Ovary (tissue), 3 donors: Measurements from ENCODE around the gene ELOVL2.

Source experiments
- EP300 ChIP-seq: sonication (generic); formaldehyde crosslinking; IDR thresholded peaks from one replicate; pipeline ENCODE4 v1.6.1; 2017; ENCODE audit warnings: antibody characterized with exemption
- POLR2A ChIP-seq: fragments of 450-650 bp; IDR thresholded peaks from one replicate; pipeline ENCODE4 v1.6.1; 2017; ENCODE audit warnings: antibody characterized with exemption, mild to moderate bottlenecking, moderate library complexity
- TF ChIP-seq, protein P1 (sequence below), 3 donors: fragments of 450-650 bp in 2 of 3; fragments of 200-600 bp in 1 of 3; IDR thresholded peaks; one replicate each; pipeline versions ENCODE4 v1.5.1 to v1.8.0; 2016 to 2022; ENCODE audit warnings: antibody characterized with exemption in 3 of 3, mild to moderate bottlenecking in 1 of 3
- donor health status: DM: no; HTN: no; CAD: no.

DNA sequence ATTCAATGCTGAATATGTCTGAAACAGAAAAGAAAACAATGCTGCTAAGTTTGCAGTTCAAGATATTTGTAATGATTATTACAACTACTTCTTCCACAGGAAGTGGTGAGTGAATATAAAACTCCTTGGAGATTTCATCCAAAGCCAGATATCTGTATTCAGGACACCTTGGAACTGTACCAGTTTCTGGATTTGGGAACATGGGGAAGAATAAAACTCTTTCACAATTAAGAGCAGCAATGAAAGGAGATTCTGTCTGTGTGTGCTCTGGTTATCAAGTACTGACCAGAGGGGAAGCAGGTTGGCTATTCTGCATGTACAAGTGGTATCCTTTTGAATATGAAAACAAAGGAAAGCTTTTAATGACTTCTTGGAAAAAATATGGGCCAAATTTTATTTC, 21.1 kb downstream of the ELOVL2 start:
- TF ChIP-seq, protein P1, sequence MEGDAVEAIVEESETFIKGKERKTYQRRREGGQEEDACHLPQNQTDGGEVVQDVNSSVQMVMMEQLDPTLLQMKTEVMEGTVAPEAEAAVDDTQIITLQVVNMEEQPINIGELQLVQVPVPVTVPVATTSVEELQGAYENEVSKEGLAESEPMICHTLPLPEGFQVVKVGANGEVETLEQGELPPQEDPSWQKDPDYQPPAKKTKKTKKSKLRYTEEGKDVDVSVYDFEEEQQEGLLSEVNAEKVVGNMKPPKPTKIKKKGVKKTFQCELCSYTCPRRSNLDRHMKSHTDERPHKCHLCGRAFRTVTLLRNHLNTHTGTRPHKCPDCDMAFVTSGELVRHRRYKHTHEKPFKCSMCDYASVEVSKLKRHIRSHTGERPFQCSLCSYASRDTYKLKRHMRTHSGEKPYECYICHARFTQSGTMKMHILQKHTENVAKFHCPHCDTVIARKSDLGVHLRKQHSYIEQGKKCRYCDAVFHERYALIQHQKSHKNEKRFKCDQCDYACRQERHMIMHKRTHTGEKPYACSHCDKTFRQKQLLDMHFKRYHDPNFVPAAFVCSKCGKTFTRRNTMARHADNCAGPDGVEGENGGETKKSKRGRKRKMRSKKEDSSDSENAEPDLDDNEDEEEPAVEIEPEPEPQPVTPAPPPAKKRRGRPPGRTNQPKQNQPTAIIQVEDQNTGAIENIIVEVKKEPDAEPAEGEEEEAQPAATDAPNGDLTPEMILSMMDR (IDR thresholded peaks at IDR 0.05) = no peak
- TF ChIP-seq EP300 = no peak
- no peak for TF ChIP-seq POLR2A
